ENCODE data around the gene CXXC5.

- TF ChIP-seq CTCF (IDR thresholded peaks at IDR 0.05), result no peak
- no peak for TF ChIP-seq EP300 (IDR thresholded peaks at IDR 0.05)
- no peak for TF ChIP-seq POLR2AphosphoS5 (IDR thresholded peaks at IDR 0.05)
- no peak for TF ChIP-seq POLR2A (IDR thresholded peaks at IDR 0.05)
Observed at GRCh38 chr5:139671096-139671841, 23.1 kb downstream of the CXXC5 start.
